NCI-H345 treated with DMSO at 0.1 percent for 48 hours (cell line): ENCODE measurements around the gene NFE2.

Experiments
- DNase-seq: peaks from one replicate; lab custom pipeline; 2025; ENCODE audit not compliant: unreplicated experiment; lab: John Stamatoyannopoulos, UW

NFE2 gene

DNA sequence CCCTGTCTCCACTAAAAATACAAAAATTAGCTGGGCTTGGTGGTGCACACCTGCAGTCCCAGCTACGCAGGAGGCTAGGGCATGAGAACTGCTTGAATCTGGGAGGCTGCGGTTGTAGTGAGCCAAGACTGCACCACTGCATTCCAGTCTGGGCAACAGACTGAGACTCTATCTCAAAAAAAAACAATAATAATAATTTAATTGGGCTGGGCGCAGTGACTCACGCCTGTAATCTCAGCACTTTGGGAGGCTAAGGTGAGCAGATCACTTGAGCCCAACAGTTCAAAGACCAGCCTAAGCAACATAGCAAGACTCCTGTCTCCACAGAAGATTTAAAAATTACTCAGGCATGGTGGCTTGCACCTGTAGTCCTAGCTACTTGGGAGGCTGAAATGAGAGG, 47.6 kb downstream of the NFE2 start:
- DNase-seq, result no peak

DNA sequence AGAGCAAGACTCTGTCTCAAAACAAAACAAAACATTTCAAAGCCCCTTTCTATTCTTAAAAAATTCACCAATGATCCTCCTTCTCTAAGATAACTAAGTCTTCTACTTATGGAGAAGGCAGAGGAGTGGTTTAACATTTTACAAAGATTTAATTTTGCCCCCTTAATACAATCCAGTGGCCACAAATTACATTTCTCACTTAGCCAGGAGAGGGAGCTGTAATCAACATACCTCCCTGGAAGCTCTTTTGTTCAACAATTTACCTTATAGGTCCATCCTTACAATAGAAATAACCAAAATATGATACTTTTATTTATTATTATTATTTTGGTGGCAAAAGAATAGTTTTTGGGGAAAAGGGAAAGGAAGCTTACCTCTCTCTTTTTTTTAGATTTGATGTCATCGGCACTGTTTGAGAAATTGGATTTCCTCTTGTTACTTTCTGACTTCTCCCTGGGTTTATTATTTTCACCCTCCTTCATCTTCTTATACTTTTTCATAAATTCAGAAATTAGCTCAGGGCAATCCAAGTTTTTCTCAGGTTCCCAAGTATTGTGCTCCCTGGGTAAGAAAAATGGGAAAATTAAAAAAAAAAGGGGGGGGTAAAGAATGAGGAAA, 49.0 kb downstream of the NFE2 start:
- no peak for DNase-seq

DNA sequence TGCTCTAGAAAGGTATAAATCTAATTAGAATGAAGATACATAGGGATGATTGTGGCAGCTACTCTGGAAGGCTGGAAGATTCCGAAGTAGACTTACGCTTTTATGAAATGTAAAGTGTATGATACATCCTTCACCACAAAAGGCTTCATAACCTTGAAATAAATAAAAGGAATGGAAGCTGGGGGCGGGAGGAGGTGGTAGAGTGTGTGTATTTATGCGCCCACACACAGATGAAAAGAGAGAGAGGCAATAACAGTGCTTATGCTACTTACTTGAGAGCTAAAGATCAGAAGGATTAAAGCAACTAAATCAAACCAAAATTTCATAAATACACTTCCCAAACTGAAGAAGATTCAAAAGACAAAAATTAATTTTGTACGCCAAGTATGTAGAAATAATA, 51.3 kb downstream of the NFE2 start:
- no peak for DNase-seq

DNA sequence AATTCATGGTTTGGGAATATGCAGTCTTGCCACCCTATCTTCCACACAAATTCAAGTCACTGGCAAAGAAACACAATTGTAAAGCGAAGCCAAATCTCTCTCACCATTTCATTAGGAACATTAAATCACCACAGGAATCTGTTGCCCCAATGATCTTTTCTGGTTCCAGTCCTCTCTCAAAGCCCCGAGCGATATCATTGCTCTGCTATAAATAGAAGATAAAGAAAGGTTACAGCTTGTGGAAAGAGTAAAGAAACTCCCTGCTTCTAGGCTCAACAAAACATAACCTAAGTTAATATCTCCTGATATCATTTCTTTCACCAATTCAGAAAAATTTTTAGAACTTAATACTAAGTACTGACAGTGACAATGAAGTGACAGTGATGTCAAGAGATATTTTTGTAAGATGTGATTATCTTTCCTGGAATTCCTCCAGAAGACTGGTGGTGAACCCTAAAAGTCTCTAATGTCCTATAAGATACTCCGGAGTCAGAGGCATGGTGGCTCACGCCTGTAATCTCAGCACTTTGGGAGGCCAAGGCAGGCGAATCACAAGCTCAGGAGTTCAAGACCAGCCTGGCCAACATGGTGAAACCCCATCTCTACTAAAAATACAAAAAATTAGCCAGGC, 54.7 kb downstream of the NFE2 start:
- DNase-seq, result no peak
